Esophagus muscularis mucosa (tissue), 4 donors: ENCODE measurements around the gene WRNIP1. TPM values are rescaled to one million over a fixed set of nuclear protein-coding genes. Genes with fewer than 3 reads are reported as not detected.

Experiments used
- DNase-seq: peaks from one replicate; pipeline ENCODE4 v3.0.0-alpha.2; 2017; ENCODE audit errors: extremely low spot score
- H3K27ac ChIP-seq, 4 donors: fragments of 200-600 bp; sonication (generic); replicated peaks in 1 of 4; 1 replicate in 3 of 4; 2 replicates in 1 of 4; pipeline ENCODE4 v1.5.1; 2016 to 2019; ENCODE audit warnings: mild to moderate bottlenecking in 1 of 4
- H3K27me3 ChIP-seq, 4 donors: fragments of 200-600 bp; sonication (generic); one replicate each; pipeline versions ENCODE4 v1.5.1 to v1.6.0; 2016 to 2019
- H3K36me3 ChIP-seq, 4 donors: fragments of 200-600 bp; sonication (generic); one replicate each; pipeline ENCODE4 v1.5.1; 2016 to 2019
- H3K4me1 ChIP-seq, 4 donors: fragments of 200-600 bp; sonication (generic); one replicate each; pipeline ENCODE4 v1.5.1; 2016 to 2019
- H3K4me3 ChIP-seq, 4 donors: fragments of 200-600 bp; sonication (generic); 1 replicate in 2 of 4; 2 replicates in 2 of 4; pipeline ENCODE4 v1.5.1; 2016 to 2019; ENCODE audit warnings: mild to moderate bottlenecking in 4 of 4, moderate library complexity in 1 of 4
- H3K9me3 ChIP-seq, 4 donors: fragments of 200-600 bp; sonication (generic); 1 replicate in 3 of 4; 2 replicates in 1 of 4; pipeline ENCODE4 v1.5.1; 2016 to 2019
- EP300 ChIP-seq: sonication (generic); formaldehyde crosslinking; IDR thresholded peaks from one replicate; pipeline ENCODE4 v1.6.1; 2017; ENCODE audit warnings: antibody characterized with exemption
- POLR2A ChIP-seq: fragments of 450-650 bp; IDR thresholded peaks from one replicate; pipeline ENCODE4 v1.6.1; 2017; ENCODE audit warnings: antibody characterized with exemption, moderate library complexity, mild to moderate bottlenecking, low read depth
- POLR2AphosphoS5 ChIP-seq, 2 donors: sonication (generic); formaldehyde crosslinking; IDR thresholded peaks; one replicate each; pipeline ENCODE4 v1.6.1; 2017; ENCODE audit warnings: antibody characterized with exemption in 2 of 2
- WGBS: methylation state at CpG from one replicate; pipeline ENCODE4 v1.1.5; 2018; 5-methylcytosine and 5-hydroxymethylcytosine counted together
- intact Hi-C: fragments of 100-400 bp; cut with DNase I; formaldehyde crosslinking; loops from one replicate; pipeline ENCODE4 v1.15.1; 2023
- total RNA-seq, 4 donors: library from RNA; depleted of rRNA; stranded (reverse); fragments of >200 nt; gene quantifications; one replicate each; pipeline versions ENCODE4 v1.1.0 to v1.2.1, GENCODE V29; 2016
- TF ChIP-seq, protein P1 (sequence below), 3 experiments: fragments of 200-600 bp in 2 of 3; fragments of 450-650 bp in 1 of 3; sonication (generic) in 2 of 3; IDR thresholded peaks; one replicate each; pipeline ENCODE4 v1.5.1; 2017 to 2019; ENCODE audit warnings: antibody characterized with exemption in 3 of 3, mild to moderate bottlenecking in 2 of 3, moderate library complexity in 1 of 3

Gene WRNIP1
- total RNA-seq, 4 donors from 2014 or later = 55.2 to 77.2 (median 63.7) TPM

- WGBS = 71% methylated on average over 9 of the region's 9 CpGs
- no peak overlapping the region for H3K27ac ChIP-seq
- TF ChIP-seq, protein P1, sequence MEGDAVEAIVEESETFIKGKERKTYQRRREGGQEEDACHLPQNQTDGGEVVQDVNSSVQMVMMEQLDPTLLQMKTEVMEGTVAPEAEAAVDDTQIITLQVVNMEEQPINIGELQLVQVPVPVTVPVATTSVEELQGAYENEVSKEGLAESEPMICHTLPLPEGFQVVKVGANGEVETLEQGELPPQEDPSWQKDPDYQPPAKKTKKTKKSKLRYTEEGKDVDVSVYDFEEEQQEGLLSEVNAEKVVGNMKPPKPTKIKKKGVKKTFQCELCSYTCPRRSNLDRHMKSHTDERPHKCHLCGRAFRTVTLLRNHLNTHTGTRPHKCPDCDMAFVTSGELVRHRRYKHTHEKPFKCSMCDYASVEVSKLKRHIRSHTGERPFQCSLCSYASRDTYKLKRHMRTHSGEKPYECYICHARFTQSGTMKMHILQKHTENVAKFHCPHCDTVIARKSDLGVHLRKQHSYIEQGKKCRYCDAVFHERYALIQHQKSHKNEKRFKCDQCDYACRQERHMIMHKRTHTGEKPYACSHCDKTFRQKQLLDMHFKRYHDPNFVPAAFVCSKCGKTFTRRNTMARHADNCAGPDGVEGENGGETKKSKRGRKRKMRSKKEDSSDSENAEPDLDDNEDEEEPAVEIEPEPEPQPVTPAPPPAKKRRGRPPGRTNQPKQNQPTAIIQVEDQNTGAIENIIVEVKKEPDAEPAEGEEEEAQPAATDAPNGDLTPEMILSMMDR (IDR thresholded peaks at IDR 0.05) = no peak
- TF ChIP-seq POLR2AphosphoS5 (IDR thresholded peaks at IDR 0.05) = no peak
- no peak for TF ChIP-seq EP300
- TF ChIP-seq POLR2A = no peak
- no peaks in the 10 kb centered on the region for H3K9me3 ChIP-seq
- intact Hi-C loops = no loop called here
- peaks cover 0 to 5% (median 0%) of the 10 kb centered on the region in 4 donors for H3K4me1 ChIP-seq
- H3K36me3 ChIP-seq = no peaks in the 10 kb centered on the region
- H3K4me3 ChIP-seq = no peak overlapping the region
- DNase-seq = peak; percentile 66
- no peaks in the 10 kb centered on the region for H3K27me3 ChIP-seq
Measured at GRCh38 chr6:2807342-2808090, 42.3 kb downstream of the WRNIP1 start.

DNA sequence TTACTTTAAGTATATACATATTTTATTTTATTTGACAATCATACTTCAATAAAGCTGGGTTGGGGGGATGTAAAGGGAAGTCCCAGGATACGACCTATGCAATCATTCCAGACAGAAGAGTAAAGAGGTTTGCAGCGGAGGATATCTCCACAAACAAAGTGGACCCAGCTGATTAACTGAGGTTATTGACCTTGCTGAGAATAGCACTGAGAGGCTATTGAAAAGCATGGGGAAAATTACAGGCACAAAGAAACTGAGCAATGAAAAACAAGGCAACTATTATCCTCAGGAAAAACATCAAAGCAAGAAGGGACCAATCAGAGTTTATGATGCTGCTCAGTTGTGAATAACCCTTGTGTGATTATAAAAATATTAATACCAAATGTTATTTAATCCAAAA lies 43.8 kb downstream of the WRNIP1 start:
- Histone ChIP-seq H3K4me1 (peaks cover 0 to 5% (median 0%) of the 10 kb centered on the region in 4 donors), H3K4me3 (no peak overlapping the region), H3K9me3 (no peaks in the 10 kb centered on the region), H3K27me3 (no peaks in the 10 kb centered on the region), H3K36me3 (no peaks in the 10 kb centered on the region), H3K27ac (no peak overlapping the region)
- DNase-seq = no peak
- 91% methylated on average over 2 of the region's 2 CpGs for WGBS
- intact Hi-C loops = no loop called here
- TF ChIP-seq EP300 (no peak), POLR2AphosphoS5 (IDR thresholded peaks at IDR 0.05) (no peak), POLR2A (no peak)
- TF ChIP-seq, protein P1 (IDR thresholded peaks at IDR 0.05) = no peak

GRCh38 chr6:2810092-2810671 lies 45.0 kb downstream of the WRNIP1 start:
- Histone ChIP-seq H3K4me1 (no peaks in the 10 kb centered on the region), H3K36me3 (no peaks in the 10 kb centered on the region), H3K4me3 (no peak overlapping the region), H3K9me3 (no peaks in the 10 kb centered on the region), H3K27ac (no peak overlapping the region), H3K27me3 (no peaks in the 10 kb centered on the region)
- TF ChIP-seq POLR2AphosphoS5 (IDR thresholded peaks at IDR 0.05) = no peak
- WGBS = 92% methylated on average over 9 of the region's 9 CpGs
- peak; percentile 53 for DNase-seq
- intact Hi-C loops = no loop called here

GRCh38 chr6:2812695-2813094 lies 47.5 kb downstream of the WRNIP1 start:
- H3K36me3 ChIP-seq = no peaks in the 10 kb centered on the region
- no peaks in the 10 kb centered on the region for H3K27me3 ChIP-seq
- H3K9me3 ChIP-seq = peaks cover 0 to 11% (median 8%) of the 10 kb centered on the region in 4 donors
- no peak for DNase-seq
- TF ChIP-seq POLR2A (no peak), EP300 (no peak), POLR2AphosphoS5 (IDR thresholded peaks at IDR 0.05) (no peak)
- TF ChIP-seq, protein P1 (IDR thresholded peaks at IDR 0.05) = no peak
- H3K4me3 ChIP-seq = no peak overlapping the region
- peaks cover 2 to 5% (median 3%) of the 10 kb centered on the region in 4 donors for H3K4me1 ChIP-seq
- H3K27ac ChIP-seq = no peak overlapping the region
- intact Hi-C loops = no loop called here
- WGBS = 94% methylated on average over 3 of the region's 3 CpGs

DNA sequence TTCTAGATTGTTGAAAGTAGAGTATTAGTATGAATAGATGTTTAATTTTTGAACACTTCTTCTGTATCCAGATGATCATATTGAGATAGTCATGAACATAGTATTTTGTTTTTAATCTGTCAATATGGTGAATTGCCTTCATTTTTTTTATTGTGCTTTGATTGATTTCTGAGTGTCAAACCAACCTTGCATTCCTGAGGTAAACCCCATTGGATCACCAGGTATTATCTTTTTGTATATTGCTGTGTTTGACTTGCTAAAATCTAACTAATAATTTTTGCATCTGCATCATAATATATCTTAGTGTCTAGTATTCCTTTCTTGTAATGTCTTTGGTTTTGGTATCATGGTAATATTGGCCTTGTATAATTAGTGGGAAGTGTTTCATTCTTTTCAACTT lies 51.0 kb downstream of the WRNIP1 start:
- TF ChIP-seq EP300 (no peak), POLR2A (no peak), POLR2AphosphoS5 (IDR thresholded peaks at IDR 0.05) (no peak)
- TF ChIP-seq, protein P1 (IDR thresholded peaks at IDR 0.05) = no peak
- no peaks in the 10 kb centered on the region for H3K36me3 ChIP-seq
- intact Hi-C loops = no loop called here
- no peak overlapping the region for H3K27ac ChIP-seq
- H3K4me3 ChIP-seq = no peak overlapping the region
- H3K4me1 ChIP-seq = peaks cover 17 to 30% (median 22%) of the 10 kb centered on the region in 4 donors
- H3K9me3 ChIP-seq = peaks cover 0 to 11% (median 8%) of the 10 kb centered on the region in 4 donors
- no peak for DNase-seq
- H3K27me3 ChIP-seq = no peaks in the 10 kb centered on the region
